ENCODE results near the gene LUZP4.

LUZP4 gene

DNA sequence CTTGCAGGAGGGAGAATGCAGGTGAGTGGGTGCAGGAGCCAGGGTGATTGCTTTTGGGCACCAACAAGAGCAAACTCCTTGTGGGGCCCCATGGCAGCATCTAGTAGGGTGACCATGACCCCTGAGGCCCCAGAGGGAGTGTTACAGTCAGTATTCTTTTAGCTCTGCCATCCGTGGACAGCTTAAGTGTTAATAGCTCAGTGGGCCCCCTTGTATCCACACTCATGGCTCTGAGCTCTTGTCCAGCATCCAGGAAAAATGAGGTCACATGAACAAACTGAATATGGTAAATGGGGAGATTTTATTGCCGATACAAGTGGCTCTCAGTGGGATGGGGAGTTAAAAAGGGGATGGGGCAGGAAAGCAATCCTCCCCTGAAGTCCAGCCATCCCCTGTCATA lies 28.4 kb upstream of the LUZP4 start:
- no peak overlapping the region for H3K4me3 ChIP-seq (ENCODE audit: low read depth, low read length)
- in situ Hi-C loops (cut with HindIII; ENCODE audit: low sequenced_read_pairs) = no loop called here
- TF ChIP-seq CTCF (IDR thresholded peaks at IDR 0.05; ENCODE audit: low read depth, low read length) = no peak
- no peak for DNase-seq (ENCODE audit: low read depth, low spot score)

GRCh38 chrX:115264009-115264408 lies 25.5 kb upstream of the LUZP4 start:
- no peak for DNase-seq (ENCODE audit: low read depth, low spot score)
- no peak overlapping the region for H3K4me3 ChIP-seq (ENCODE audit: low read depth, low read length)
- no peak for TF ChIP-seq CTCF (IDR thresholded peaks at IDR 0.05; ENCODE audit: low read depth, low read length)
- in situ Hi-C loops (cut with HindIII; ENCODE audit: low sequenced_read_pairs) = no loop called here

DNA sequence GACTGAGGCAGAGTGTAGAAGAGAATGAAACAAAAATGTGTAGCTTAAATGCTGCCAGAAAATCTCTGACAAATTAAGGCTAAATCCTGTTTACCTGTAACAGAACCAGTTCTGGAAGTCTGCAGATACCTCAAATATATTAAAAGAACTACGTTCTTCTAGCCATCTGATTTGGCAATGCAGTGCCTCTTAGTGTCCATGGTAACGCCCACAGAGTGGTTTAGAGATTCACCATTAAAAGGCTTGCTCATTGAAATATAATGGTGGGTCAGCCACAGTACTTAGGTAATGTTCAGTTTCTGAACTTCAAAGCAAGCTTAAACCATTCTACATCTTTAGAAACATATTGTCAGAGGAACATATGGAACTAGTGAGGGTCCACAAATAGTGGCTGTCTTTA lies 23.2 kb upstream of the LUZP4 start:
- peak; percentile 12 for DNase-seq (ENCODE audit: low read depth, low spot score)
- H3K4me3 ChIP-seq (ENCODE audit: low read depth, low read length) = no peak overlapping the region
- no peak for TF ChIP-seq CTCF (IDR thresholded peaks at IDR 0.05; ENCODE audit: low read depth, low read length)
- in situ Hi-C loops (cut with HindIII; ENCODE audit: low sequenced_read_pairs) = no loop called here

DNA sequence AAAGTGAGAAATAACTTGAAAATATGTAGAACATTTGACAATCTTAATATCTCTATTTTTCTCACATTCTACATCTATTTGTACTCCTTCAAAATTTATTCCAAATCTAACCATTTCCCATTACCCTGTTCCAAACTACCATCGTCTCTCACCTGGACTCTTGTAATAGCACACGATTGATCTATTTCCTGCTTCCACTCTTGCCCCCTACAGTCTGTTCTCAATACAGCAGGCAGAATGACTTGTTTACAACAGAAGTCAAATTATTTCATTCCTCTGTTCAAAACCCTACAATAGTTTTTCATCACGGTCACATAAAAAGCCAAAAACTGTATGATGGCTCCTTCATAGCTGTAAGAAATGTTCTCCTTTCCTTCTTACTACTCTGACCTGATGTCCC lies 21.1 kb upstream of the LUZP4 start:
- no peak for DNase-seq (ENCODE audit: low read depth, low spot score)
- peak; percentile 38 for TF ChIP-seq CTCF (IDR thresholded peaks at IDR 0.05; ENCODE audit: low read depth, low read length)
- in situ Hi-C loops (cut with HindIII; ENCODE audit: low sequenced_read_pairs) = no loop called here
- no peak overlapping the region for H3K4me3 ChIP-seq (ENCODE audit: low read depth, low read length)

DNA sequence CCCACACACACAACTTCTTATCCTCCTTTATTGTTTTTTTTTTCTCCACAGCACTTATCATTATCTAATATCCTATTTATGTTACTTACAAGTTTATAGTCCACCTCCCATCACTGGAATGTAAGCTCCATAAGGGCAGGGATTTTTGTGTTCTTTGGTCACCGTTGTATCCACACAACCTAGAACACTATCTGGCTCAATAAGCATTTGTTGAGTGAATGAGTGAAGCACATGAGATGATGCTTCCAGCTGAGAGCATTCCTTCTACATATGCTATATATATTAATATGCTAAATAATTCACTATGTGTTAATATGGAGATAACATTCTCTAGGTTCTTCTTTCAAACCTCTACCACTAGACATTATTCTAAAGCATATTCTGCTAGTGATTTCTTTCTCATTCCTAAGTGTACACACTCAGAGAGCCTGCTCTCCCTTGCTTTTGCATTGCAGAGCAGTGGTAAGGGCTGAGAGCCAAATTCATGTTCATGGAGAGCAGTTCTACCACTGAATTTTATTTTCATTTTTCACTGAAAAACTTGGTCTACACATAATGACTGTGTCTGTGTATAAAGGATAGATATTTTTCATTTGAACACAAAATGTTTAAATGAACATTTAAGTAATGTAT lies 20.3 kb upstream of the LUZP4 start:
- TF ChIP-seq CTCF (IDR thresholded peaks at IDR 0.05; ENCODE audit: low read depth, low read length) = no peak
- DNase-seq (ENCODE audit: low read depth, low spot score) = no peak
- in situ Hi-C loops (cut with HindIII; ENCODE audit: low sequenced_read_pairs) = no loop called here
- H3K4me3 ChIP-seq (ENCODE audit: low read depth, low read length) = no peak overlapping the region

- no peak for DNase-seq (ENCODE audit: low read depth, low spot score)
- no peak overlapping the region for H3K4me3 ChIP-seq (ENCODE audit: low read depth, low read length)
- in situ Hi-C loops (cut with HindIII; ENCODE audit: low sequenced_read_pairs) = no loop called here
- no peak for TF ChIP-seq CTCF (IDR thresholded peaks at IDR 0.05; ENCODE audit: low read depth, low read length)
Observed at GRCh38 chrX:115284877-115285276, 4.6 kb upstream of the LUZP4 start.

GRCh38 chrX:115297189-115297588 lies 7.7 kb downstream of the LUZP4 start:
- H3K4me3 ChIP-seq (ENCODE audit: low read depth, low read length) = no peak overlapping the region
- TF ChIP-seq CTCF (IDR thresholded peaks at IDR 0.05; ENCODE audit: low read depth, low read length) = no peak
- DNase-seq (ENCODE audit: low read depth, low spot score) = no peak
- in situ Hi-C loops (cut with HindIII; ENCODE audit: low sequenced_read_pairs) = no loop called here
